OCI-LY3 (cell line): ENCODE measurements around the gene SDE2.

Source experiments
- H2AFZ ChIP-seq: fragments of 200-600, 300-600 bp; shearing (Covaris generic); 2 replicates; pipeline ENCODE4 v1.6.0; 2014; ENCODE audit warnings: antibody characterized with exemption, low read depth, low read length
- H3K27ac ChIP-seq: fragments of 200-600, 300-600 bp; sonication (generic); 2 replicates; pipeline ENCODE4 v1.5.1; 2014; ENCODE audit warnings: mild to moderate bottlenecking, low read length, moderate library complexity, mixed read lengths
- H3K27me3 ChIP-seq: fragments of 200-600, 300-600 bp; sonication (generic); 2 replicates; pipeline ENCODE4 v1.6.1; 2014; ENCODE audit warnings: low read depth, low read length, mixed read lengths
- H3K36me3 ChIP-seq: fragments of 200-600, 300-600 bp; sonication (generic); replicated peaks from 2 replicates; pipeline ENCODE3; 2014; ENCODE audit warnings: low read depth, low read length, mixed read lengths
- H3K4me1 ChIP-seq: fragments of 300-600, 200-600 bp; sonication (generic); 2 replicates; pipeline ENCODE4 v1.6.1; 2014; ENCODE audit warnings: low read length, mixed read lengths
- H3K4me2 ChIP-seq: fragments of 200-600, 300-600 bp; sonication (generic); 2 replicates; pipeline ENCODE4 v1.6.1; 2014; ENCODE audit warnings: low read length, mixed read lengths
- H3K4me3 ChIP-seq: fragments of 300-600, 200-600 bp; sonication (generic); 2 replicates; pipeline ENCODE4 v1.5.1; 2014; ENCODE audit warnings: antibody characterized with exemption, mild to moderate bottlenecking, low read length, moderate library complexity
- H3K79me2 ChIP-seq: fragments of 300-600, 200-600 bp; shearing (Covaris generic); 2 replicates; pipeline ENCODE4 v1.6.1; 2014; ENCODE audit warnings: mild to moderate bottlenecking, low read length, mixed read lengths
- H3K9ac ChIP-seq: fragments of 300-600, 200-600 bp; shearing (Covaris generic); 2 replicates; pipeline ENCODE4 v1.6.0; 2014; ENCODE audit warnings: mild to moderate bottlenecking, low read length, moderate library complexity
- H3K9me3 ChIP-seq: fragments of 200-600, 300-600 bp; shearing (Covaris generic); 2 replicates; pipeline ENCODE4 v1.6.1; 2014; ENCODE audit warnings: low read length, mixed read lengths; ENCODE audit not compliant: insufficient read depth
- H4K20me1 ChIP-seq: fragments of 200-600, 300-600 bp; sonication (generic); 2 replicates; pipeline ENCODE4 v1.6.1; 2016; ENCODE audit warnings: low read length, mixed read lengths; ENCODE audit not compliant: insufficient read depth
- CTCF ChIP-seq: fragments of 200-600, 300-600 bp; sonication (generic); IDR thresholded peaks from 2 replicates; pipeline ENCODE4 v1.5.1; 2014; ENCODE audit warnings: antibody characterized with exemption, low read length, low read depth
- EZH2phosphoT487 ChIP-seq: fragments of 200-600 bp; shearing (Covaris generic); IDR thresholded peaks from 2 replicates; pipeline ENCODE4 v1.6.1; 2018; ENCODE audit warnings: antibody characterized with exemption, mixed run types, low read depth

SDE2 gene

DNA sequence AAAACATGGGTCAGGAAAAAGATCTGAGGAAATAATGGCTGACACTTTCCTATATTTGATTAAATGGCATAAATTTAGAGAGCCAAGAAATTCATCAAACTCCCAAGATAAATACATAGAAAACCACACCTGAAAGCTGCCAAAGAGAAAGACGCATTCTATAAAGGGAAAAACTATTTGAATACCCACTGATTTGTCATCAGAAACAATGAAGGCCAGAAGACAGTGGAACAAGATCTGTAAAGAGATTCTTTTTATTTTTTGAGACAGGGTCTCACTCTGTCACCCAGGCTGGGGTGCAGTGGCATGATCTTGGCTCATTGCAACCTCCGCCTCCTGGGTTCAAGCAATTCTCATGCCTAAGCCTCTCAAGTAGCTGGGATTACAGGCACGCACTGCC, 17.4 kb downstream of the SDE2 start:
- peaks cover 59% of the 10 kb centered on the region for H3K36me3 ChIP-seq
- H3K27me3 ChIP-seq, result no peaks in the 10 kb centered on the region
- no peak overlapping the region for H3K4me2 ChIP-seq
- no peak overlapping the region for H2AFZ ChIP-seq
- peaks cover 12% of the 10 kb centered on the region for H3K4me1 ChIP-seq
- no peak overlapping the region for H3K27ac ChIP-seq
- H3K79me2 ChIP-seq, result peaks cover 9% of the 10 kb centered on the region; the same call in 1 of the 2 replicates
- TF ChIP-seq EZH2phosphoT487, result no peak
- no peak for TF ChIP-seq CTCF
- peaks cover 4% of the 10 kb centered on the region; the same call in 1 of the 2 replicates for H3K9me3 ChIP-seq
- H3K4me3 ChIP-seq, result no peak overlapping the region
- peaks cover 9% of the 10 kb centered on the region; the same call in 1 of the 2 replicates for H4K20me1 ChIP-seq
- no peak overlapping the region for H3K9ac ChIP-seq

GRCh38 chr1:225980005-225980836, 18.9 kb downstream of the SDE2 start:
- Histone ChIP-seq H3K4me1 (no peaks in the 10 kb centered on the region), H3K4me3 (no peak overlapping the region), H3K79me2 (no peaks in the 10 kb centered on the region), H3K36me3 (peaks cover 47% of the 10 kb centered on the region), H2AFZ (no peak overlapping the region), H4K20me1 (0 out of 2 replicates have a peak, but pooled peaks cover 2% of the 10 kb centered on the region), H3K9me3 (peaks cover 4% of the 10 kb centered on the region; the same call in 1 of the 2 replicates), H3K27me3 (no peaks in the 10 kb centered on the region), H3K4me2 (no peak overlapping the region), H3K9ac (no peak overlapping the region), H3K27ac (no peak overlapping the region)
- TF ChIP-seq CTCF, result no peak
- TF ChIP-seq EZH2phosphoT487, result no peak

- no peak overlapping the region for H3K4me2 ChIP-seq
- no peak overlapping the region for H3K4me3 ChIP-seq
- peaks cover 4% of the 10 kb centered on the region; the same call in 1 of the 2 replicates for H3K9me3 ChIP-seq
These were observed 19.7 kb downstream of the SDE2 start for GRCh38 chr1:225979421-225979820.

More at GRCh38 chr1:225979421-225979820, 19.7 kb downstream of the SDE2 start:
- no peak for TF ChIP-seq CTCF
- no peak for TF ChIP-seq EZH2phosphoT487
- H3K27ac ChIP-seq, result no peak overlapping the region
- no peaks in the 10 kb centered on the region for H3K4me1 ChIP-seq
- no peaks in the 10 kb centered on the region for H4K20me1 ChIP-seq
- no peaks in the 10 kb centered on the region for H3K27me3 ChIP-seq
- no peak overlapping the region for H3K9ac ChIP-seq
- H3K36me3 ChIP-seq, result peaks cover 41% of the 10 kb centered on the region
- no peak overlapping the region for H2AFZ ChIP-seq
- no peaks in the 10 kb centered on the region for H3K79me2 ChIP-seq
